ENCODE data around the gene ALDH8A1. TPM values are rescaled to one million over a fixed set of nuclear protein-coding genes. Genes with fewer than 3 reads are reported as not detected.

The ALDH8A1 gene, protein sequence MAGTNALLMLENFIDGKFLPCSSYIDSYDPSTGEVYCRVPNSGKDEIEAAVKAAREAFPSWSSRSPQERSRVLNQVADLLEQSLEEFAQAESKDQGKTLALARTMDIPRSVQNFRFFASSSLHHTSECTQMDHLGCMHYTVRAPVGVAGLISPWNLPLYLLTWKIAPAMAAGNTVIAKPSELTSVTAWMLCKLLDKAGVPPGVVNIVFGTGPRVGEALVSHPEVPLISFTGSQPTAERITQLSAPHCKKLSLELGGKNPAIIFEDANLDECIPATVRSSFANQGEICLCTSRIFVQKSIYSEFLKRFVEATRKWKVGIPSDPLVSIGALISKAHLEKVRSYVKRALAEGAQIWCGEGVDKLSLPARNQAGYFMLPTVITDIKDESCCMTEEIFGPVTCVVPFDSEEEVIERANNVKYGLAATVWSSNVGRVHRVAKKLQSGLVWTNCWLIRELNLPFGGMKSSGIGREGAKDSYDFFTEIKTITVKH
- total RNA-seq, result 0.11 and 1.6 TPM in 2 replicates

DNA sequence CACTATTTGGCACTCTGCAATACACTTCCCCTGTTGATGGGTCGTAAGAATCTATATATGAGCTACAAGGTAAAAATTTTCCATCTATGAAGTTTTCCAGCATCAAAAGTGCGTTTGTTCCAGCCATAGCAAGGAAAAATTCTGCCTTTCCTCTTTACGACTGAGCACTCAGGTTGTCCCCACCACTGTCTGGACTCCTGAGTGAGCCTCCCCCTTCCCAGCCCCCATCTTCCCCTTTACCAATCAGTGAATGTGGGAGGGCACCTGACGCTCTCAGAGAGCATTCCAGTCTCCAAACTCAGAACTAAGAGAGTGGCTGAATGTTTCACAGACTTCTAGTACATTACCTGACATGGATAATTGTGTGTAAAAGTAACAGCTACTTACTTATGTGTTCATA, at the start of gene ALDH8A1:
Gene ALDH8A1 (minus strand): TSS at position 175 of the 400 bp plus-strand sequence. CDS start 48 bp downstream, at position 127.

Other genes with a start within 250 kb of the ALDH8A1 start
- gene HBS1L, start 104.7 kb upstream of the ALDH8A1 start, total RNA-seq, result 64.4 and 120 TPM in 2 replicates
- gene MYB, start 231.2 kb upstream of the ALDH8A1 start, total RNA-seq, result 0.79 TPM in 1 of 2 replicates, not detected in the other